GM13976 (cell line): ENCODE measurements around the gene LYRM2.

Experiments
- DNase-seq: peaks from one replicate; pipeline ENCODE4 v3.0.0; 2012; ENCODE audit warnings: low spot score
- CTCF ChIP-seq: IDR thresholded peaks from 2 replicates; pipeline ENCODE4 v1.5.1; 2012; ENCODE audit warnings: borderline replicate concordance, mild to moderate bottlenecking; ENCODE audit not compliant: insufficient read depth; ENCODE audit errors: extremely low read depth, missing control alignments, control extremely low read depth
- in situ Hi-C: fragments of 300-500 bp; cut with MboI; formaldehyde crosslinking; loops from one replicate; pipeline ENCODE4 v1.12.0; 2022; ENCODE audit warnings: low sequenced_read_pairs, mixed read lengths, inconsistent platforms; ENCODE audit not compliant: unreplicated experiment

LYRM2 gene, protein sequence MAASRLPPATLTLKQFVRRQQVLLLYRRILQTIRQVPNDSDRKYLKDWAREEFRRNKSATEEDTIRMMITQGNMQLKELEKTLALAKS

DNA sequence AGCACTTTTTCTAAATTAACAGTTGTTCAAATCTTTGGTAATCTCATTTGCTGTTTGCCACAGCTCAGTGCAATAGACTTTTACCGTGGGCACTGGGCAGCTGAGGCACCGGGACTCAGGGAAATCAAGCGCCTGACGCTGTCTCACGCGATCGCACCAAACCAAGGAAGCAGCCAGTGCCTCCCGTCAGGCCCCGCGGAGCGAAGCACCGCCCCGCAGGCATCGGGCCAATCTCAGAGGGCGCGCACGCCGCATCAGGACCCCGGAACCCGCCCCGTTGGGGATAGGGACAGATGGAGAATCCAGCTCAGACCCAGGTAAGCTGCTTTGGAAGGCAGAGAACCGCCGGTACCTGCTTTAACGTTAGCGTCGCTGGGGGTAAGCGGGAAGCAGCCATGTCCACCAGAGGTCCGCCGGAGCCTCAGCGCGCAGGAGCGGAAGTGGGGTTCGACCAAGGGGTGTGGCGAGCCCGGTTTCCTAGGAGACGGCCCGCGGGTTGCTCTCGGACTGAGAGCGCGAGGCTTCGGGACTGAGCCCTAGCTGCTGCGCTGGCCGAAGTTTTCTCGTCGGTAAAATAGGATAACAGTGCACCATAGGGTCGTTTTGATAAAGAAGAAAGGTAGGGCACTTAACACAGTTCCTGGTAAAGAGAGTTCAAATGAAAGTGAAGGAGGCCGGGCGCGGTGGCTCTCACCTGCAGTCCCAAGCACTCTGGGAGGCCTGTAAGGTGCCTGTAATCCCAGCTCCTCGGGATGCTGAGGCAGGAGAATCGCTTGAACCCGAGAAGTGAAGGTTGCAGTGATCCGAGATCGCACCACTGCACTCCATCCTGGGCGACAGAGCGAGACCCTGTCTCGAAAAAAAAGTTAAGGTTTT lies at the start of gene LYRM2:
LYRM2 (minus strand) TSS at position 428 of the 876 bp plus-strand sequence; CDS start at position 397, 31 bp downstream.
- in situ Hi-C loops: no loop called here
- no peak for TF ChIP-seq CTCF
- peak; percentile 94 for DNase-seq

DNA sequence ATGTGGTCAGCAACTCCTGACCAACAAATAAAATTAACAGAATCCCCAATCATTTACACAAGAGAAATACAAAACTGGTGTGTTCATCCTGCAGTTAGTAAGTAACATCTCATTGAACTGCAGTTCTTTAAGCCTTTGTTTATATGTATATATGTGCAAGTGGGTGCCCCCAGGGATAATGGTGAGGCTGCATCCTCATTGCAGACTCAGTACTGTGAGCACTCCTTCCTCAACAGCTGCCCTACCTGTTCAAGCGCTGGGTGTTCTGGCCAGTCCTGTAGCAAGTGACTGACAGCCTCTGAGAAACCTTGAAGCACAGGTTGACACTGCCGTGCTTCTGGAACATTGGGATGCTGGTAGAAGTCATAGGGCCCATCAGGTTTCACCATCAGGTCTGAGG lies 49.8 kb upstream of the LYRM2 start:
- no peak for TF ChIP-seq CTCF
- no peak for DNase-seq
- in situ Hi-C loops: no loop called here

DNA sequence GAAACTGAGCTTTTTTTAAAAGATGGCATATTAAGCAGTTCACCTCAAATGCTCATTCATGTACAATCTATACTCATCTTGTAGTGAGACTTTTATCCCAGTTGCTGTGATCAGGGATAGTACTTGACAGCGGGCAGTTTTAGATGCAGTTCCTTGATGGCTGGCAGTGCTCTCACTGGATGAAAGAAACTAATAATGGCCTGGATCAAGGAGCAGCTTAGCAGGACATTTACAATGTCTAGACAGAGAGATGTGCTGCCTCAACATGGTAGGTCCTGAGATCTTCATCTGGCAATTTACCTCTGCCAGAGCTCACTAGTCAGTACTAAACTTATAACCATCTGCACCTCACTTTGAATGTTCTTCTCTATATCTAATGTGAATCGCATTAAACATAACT lies 46.8 kb upstream of the LYRM2 start:
- DNase-seq: no peak
- TF ChIP-seq CTCF: no peak
- in situ Hi-C loops: no loop called here

DNA sequence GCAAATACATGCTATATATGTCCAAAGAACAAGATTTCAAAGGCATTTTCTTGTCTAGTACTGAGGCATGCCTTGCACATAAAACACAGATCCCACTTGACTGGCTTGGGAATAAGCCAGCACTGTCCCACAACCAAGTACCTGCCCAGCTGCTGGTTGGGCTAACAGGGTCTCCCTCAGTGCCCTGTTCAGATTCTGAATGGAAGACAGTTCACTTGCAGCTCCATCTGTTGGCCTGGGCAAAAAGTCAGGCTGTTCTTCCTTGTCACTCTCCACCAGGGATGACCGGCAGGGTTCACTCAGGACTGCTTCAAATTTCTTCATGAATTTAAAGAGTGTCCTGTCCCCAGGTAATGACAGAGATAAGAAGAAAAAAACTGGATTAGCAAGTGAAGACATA lies 44.4 kb upstream of the LYRM2 start:
- no peak for DNase-seq
- no peak for TF ChIP-seq CTCF
- in situ Hi-C loops: no loop called here

DNA sequence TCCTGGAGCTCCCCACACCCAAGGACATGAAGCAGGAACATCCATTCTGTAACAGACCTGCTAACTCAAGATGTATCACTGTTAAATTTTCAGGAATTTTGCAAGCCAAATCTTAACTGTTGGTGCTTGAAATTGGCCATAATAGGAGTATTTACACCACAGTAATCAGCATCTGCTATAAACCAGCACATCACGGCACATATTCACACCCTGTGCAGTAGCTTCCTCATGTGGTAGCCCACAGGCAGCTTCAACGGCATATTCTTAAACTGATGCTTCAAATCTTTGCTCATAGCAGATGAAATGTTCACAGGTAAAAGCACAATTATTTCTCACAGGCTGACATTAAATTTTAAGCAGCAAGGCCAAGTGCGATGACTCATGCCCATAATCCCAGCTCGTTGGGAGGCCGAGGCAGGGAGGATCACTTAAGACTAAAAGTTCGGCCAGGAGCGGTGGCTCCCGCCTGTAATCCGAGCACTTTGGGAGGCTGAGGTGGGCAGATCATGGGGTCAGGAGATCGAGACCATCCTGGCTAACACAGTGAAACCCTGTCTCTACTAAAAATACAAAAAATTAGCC lies 43.5 kb upstream of the LYRM2 start:
- in situ Hi-C loops: no loop called here
- TF ChIP-seq CTCF: no peak
- no peak for DNase-seq

DNA sequence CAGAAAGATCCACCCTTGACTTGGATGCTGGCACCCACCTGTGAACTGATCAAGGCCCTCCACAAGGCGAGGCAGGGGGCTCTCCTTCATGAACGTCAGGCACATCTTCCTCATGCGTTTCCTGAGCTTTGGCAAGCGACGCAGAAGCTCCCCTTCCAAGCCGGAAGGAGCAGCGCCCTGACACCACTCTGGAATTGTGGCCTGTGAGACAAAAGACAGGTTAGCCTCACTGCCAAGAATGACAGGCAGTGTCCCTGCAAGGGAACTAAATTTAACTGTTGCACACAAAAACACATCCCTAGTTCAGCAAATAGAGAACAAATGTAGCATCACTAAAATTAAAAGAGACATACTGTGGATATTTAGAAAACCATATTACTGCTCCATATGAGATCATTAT lies 42.0 kb upstream of the LYRM2 start:
- no peak for TF ChIP-seq CTCF
- in situ Hi-C loops: no loop called here
- DNase-seq: no peak
